ENCODE data around the gene TERC.

The TERC gene

DNA sequence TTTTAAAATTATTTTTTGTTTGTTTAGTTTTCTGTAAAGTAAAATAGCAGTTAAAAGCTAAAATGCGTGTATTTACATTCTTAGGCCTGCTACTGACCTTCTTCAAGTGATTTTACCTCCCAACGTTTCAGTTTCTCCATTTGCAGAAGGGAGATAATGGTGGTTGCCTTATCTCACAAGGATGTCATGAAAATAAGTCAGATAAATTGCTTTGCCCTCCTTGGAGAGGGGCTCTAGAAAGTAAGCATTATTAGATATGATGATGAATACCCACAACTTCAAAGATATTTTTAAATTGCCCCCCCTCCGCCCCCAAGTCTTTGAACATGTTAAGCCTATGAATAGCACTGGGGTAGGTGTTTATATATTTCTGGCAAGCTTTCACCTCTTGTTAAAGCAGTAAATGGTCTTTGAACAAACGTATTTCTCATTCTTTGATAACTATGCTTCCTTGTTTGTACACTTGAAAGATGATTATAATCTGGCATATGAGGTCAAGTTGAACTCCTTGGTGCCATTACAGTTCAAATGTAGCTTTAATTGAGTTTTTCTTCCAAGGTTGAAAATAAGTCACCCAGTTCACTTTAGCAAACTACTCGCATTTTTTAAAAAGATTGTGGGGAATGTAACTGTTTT is 6.4 kb downstream of the TERC start:
- no peak for DNase-seq (ENCODE audit: low read depth in 2 of 2)
- no peak overlapping the region for H3K4me3 ChIP-seq (replicated peaks in 1 of 2; ENCODE audit: low read depth in 2 of 2, low read length in 2 of 2)
- TF ChIP-seq, protein P1, sequence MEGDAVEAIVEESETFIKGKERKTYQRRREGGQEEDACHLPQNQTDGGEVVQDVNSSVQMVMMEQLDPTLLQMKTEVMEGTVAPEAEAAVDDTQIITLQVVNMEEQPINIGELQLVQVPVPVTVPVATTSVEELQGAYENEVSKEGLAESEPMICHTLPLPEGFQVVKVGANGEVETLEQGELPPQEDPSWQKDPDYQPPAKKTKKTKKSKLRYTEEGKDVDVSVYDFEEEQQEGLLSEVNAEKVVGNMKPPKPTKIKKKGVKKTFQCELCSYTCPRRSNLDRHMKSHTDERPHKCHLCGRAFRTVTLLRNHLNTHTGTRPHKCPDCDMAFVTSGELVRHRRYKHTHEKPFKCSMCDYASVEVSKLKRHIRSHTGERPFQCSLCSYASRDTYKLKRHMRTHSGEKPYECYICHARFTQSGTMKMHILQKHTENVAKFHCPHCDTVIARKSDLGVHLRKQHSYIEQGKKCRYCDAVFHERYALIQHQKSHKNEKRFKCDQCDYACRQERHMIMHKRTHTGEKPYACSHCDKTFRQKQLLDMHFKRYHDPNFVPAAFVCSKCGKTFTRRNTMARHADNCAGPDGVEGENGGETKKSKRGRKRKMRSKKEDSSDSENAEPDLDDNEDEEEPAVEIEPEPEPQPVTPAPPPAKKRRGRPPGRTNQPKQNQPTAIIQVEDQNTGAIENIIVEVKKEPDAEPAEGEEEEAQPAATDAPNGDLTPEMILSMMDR (IDR thresholded peaks at IDR 0.05; ENCODE audit: low read depth, low read length) = no peak

DNA sequence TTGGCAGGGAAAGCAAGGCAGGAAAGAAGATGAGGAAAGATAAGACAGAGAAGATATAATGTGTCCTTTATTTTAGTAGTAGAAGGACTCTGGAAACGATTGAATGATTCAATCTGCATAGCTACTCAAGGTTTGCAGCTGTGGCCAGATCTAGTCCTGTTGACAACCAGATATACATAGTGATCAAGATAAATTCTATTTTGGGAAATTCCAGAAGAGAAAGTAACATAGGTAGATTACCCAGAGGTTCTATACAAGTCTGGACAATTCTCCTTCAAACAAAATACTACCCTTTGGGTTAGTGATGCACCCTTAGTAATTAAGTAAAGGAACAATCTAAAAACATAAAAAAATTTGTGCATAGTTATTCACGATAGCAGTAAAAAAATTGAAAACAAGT is 9.4 kb downstream of the TERC start:
- H3K4me3 ChIP-seq (replicated peaks in 1 of 2; ENCODE audit: low read depth in 2 of 2, low read length in 2 of 2) = no peak overlapping the region
- no peak for DNase-seq (ENCODE audit: low read depth in 2 of 2)
- TF ChIP-seq, protein P1 (IDR thresholded peaks at IDR 0.05; ENCODE audit: low read depth, low read length) = no peak

DNA sequence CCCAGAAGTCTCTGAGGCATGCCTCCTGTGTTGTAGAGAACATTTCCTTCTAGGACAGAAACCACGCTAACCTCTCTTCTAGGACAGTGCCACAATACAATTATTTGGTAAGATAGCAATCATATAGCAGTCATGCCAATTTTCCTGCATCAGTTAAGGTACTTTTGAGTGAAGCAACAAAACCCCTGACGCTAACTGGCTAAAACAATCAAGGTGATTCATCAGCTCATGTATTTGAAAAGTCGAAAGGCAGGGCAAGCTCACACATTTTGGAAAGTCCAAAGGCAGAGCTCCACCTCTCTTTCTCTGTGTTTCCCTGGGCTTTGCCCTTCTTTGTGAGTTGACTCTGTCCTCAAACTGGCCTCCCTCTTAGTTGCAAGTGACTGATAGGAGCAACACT is 10.1 kb downstream of the TERC start:
- H3K4me3 ChIP-seq (replicated peaks in 1 of 2; ENCODE audit: low read depth in 2 of 2, low read length in 2 of 2) = no peak overlapping the region
- DNase-seq (ENCODE audit: low read depth in 2 of 2) = no peak
- TF ChIP-seq, protein P1 (IDR thresholded peaks at IDR 0.05; ENCODE audit: low read depth, low read length) = no peak

DNA sequence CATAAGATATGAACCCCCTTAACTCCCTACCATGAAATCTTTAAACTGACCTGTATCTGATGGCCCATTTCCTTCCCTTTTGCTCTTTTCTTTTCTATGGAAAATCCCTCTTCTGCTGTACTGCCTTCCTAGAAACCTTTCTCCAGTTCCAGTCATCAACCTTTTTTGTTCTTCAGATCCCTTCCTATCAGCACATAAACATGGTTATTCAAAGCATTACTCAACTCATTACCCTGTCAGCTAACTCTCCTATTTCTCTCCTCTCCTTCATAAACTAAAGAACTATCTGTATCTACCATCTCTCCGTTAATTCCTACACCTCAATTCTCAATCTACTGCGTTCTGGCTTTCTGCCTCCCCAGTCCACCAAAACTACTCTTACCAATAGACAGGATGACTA is 13.0 kb downstream of the TERC start:
- TF ChIP-seq, protein P1 (IDR thresholded peaks at IDR 0.05; ENCODE audit: low read depth, low read length) = no peak
- no peak for DNase-seq (ENCODE audit: low read depth in 2 of 2)
- H3K4me3 ChIP-seq (replicated peaks in 1 of 2; ENCODE audit: low read depth in 2 of 2, low read length in 2 of 2) = no peak overlapping the region

DNA sequence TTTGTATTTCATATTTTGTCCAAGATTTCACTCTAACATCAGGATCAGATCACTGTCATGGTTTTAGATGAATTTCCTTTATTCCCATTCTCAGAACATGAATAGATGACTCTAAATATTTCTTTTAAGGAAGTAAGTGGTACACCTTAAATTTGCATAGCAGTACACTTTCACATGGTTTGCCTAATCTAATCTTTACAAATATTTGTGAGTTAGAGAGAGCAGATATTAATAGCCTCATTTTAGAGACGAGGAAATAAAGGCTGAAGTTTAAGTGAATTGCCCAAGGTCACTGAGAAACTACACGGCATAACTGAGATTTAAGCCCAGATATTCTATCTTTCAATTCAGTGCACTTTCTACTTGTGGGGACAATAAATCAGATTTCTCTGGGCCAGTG is 14.2 kb downstream of the TERC start:
- TF ChIP-seq, protein P1 (IDR thresholded peaks at IDR 0.05; ENCODE audit: low read depth, low read length) = no peak
- H3K4me3 ChIP-seq (replicated peaks in 1 of 2; ENCODE audit: low read depth in 2 of 2, low read length in 2 of 2) = no peak overlapping the region
- DNase-seq (ENCODE audit: low read depth in 2 of 2) = no peak

DNA sequence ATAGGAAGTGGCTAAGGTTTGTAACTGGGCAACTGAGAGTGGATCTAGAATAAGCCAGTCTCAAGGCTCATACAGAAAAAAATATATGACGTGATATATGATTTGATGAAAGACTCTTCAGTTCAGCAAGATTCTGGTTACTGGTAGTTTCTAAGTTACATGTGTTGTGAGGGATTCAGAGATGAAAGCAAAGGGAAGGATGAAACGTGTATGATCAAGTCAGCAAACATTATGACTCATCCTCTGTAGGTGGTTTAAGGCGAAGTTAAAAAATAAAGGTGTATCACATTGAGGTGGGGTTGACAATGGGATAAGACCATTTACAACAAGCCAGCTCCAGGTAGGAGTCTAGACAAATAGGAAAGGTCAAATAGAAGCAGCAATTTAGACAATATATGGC is 16.2 kb downstream of the TERC start:
- no peak for DNase-seq (ENCODE audit: low read depth in 2 of 2)
- TF ChIP-seq, protein P1 (IDR thresholded peaks at IDR 0.05; ENCODE audit: low read depth, low read length) = no peak

DNA sequence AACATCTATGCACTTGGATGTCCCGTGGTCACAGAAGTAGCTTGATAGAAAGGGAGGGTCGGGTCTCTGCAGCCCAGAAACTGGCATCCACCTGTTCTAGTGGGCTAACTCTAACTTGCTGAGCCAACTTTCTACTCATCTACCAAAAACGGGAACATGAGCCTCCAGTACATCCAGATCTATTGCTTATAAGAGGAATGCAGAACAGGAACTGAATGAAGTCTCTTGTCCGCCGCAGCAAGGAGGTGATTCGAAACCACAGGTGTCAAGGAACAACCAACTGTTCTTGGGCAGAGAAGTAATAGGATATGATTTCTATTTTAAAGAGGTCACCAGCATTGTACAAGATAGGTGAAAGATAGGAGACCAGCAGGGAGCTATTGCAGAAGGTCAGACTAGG is 17.9 kb downstream of the TERC start:
- DNase-seq (ENCODE audit: low read depth in 2 of 2) = no peak
- no peak overlapping the region for H3K4me3 ChIP-seq (replicated peaks in 1 of 2; ENCODE audit: low read depth in 2 of 2, low read length in 2 of 2)
- TF ChIP-seq, protein P1 (IDR thresholded peaks at IDR 0.05; ENCODE audit: low read depth, low read length) = no peak

More for the DNA sequence above, 16.2 kb downstream of the TERC start:
- H3K4me3 ChIP-seq (replicated peaks in 1 of 2; ENCODE audit: low read depth in 2 of 2, low read length in 2 of 2) = no peak overlapping the region
